Neuronal stem cell (in vitro differentiated cells): Measurements from ENCODE around the gene NINJ2. TPM values are rescaled to one million over a fixed set of nuclear protein-coding genes. Genes with fewer than 3 reads are reported as not detected.

Source experiments
- DNase-seq: peaks from one replicate; pipeline ENCODE4 v3.0.0-alpha.2; 2013; ENCODE audit warnings: low spot score
- H2AFZ ChIP-seq: one replicate; pipeline ENCODE4 v1.6.1; 2013; ENCODE audit warnings: mild to moderate bottlenecking, low read length, inconsistent platforms
- H2AK5ac ChIP-seq: 2 replicates; pipeline ENCODE4 v1.6.1; 2013; ENCODE audit warnings: low read depth, mild to moderate bottlenecking, inconsistent platforms, low read length, moderate library complexity, mixed read lengths
- H2BK120ac ChIP-seq: 2 replicates; pipeline ENCODE4 v1.6.1; 2013; ENCODE audit warnings: low read depth, mild to moderate bottlenecking, inconsistent platforms, low read length, moderate library complexity, mixed read lengths
- H2BK12ac ChIP-seq: one replicate; pipeline ENCODE4 v1.6.1; 2013; ENCODE audit warnings: low read length, inconsistent platforms
- H2BK15ac ChIP-seq: 2 replicates; pipeline ENCODE4 v1.6.1; 2013; ENCODE audit warnings: mild to moderate bottlenecking, low read length, inconsistent platforms, mixed read lengths
- H2BK5ac ChIP-seq: one replicate; pipeline ENCODE4 v1.6.1; 2013; ENCODE audit warnings: inconsistent platforms, mild to moderate bottlenecking, low read length, moderate library complexity
- H3K14ac ChIP-seq: one replicate; pipeline ENCODE4 v1.6.1; 2013; ENCODE audit warnings: low read length, inconsistent platforms
- H3K18ac ChIP-seq: 2 replicates; pipeline ENCODE4 v1.6.1; 2013; ENCODE audit warnings: low read length, inconsistent platforms
- H3K23ac ChIP-seq: 2 replicates; pipeline ENCODE4 v1.6.1; 2013; ENCODE audit warnings: low read depth, mild to moderate bottlenecking, mixed read lengths, low read length, inconsistent platforms; ENCODE audit not compliant: poor library complexity
- H3K27ac ChIP-seq: replicated peaks from 3 replicates; pipeline ENCODE4 v1.5.1; 2013; ENCODE audit warnings: low read length, inconsistent platforms
- H3K27me3 ChIP-seq, 3 experiments: 2 replicates each; pipeline ENCODE4 v1.6.1; 2013; ENCODE audit warnings: low read length in 3 of 3, mild to moderate bottlenecking in 2 of 3, inconsistent platforms in 1 of 3, low read depth in 1 of 3, mixed read lengths in 1 of 3, moderate library complexity in 1 of 3; ENCODE audit not compliant: control insufficient read depth in 3 of 3, insufficient read depth in 3 of 3
- H3K36me3 ChIP-seq, 2 donors: replicated peaks in 1 of 2; 2 replicates each; pipeline ENCODE4 v1.6.1; 2013; ENCODE audit warnings: low read length in 2 of 2; ENCODE audit not compliant: control insufficient read depth in 2 of 2, insufficient read depth in 2 of 2
- H3K4ac ChIP-seq: 2 replicates; pipeline ENCODE4 v1.6.1; 2013; ENCODE audit warnings: inconsistent platforms, mild to moderate bottlenecking, low read length, moderate library complexity
- H3K4me1 ChIP-seq, 2 donors: 1 replicate in 1 of 2; 2 replicates in 1 of 2; pipeline ENCODE4 v1.6.1; 2013; ENCODE audit warnings: low read length in 2 of 2, low read depth in 1 of 2; ENCODE audit not compliant: control insufficient read depth in 2 of 2, insufficient read depth in 1 of 2
- H3K4me2 ChIP-seq: one replicate; pipeline ENCODE4 v1.6.1; 2013; ENCODE audit warnings: mild to moderate bottlenecking, low read length, inconsistent platforms; ENCODE audit not compliant: insufficient read depth, poor library complexity, severe bottlenecking
- H3K4me3 ChIP-seq, 2 donors: 2 replicates each; pipeline ENCODE4 v1.5.1; 2013; ENCODE audit warnings: low read length in 2 of 2, mild to moderate bottlenecking in 2 of 2, inconsistent platforms in 1 of 2, moderate library complexity in 1 of 2
- H3K79me1 ChIP-seq: one replicate; pipeline ENCODE4 v1.6.1; 2013; ENCODE audit warnings: low read depth, mild to moderate bottlenecking, inconsistent platforms, low read length, moderate library complexity
- H3K9ac ChIP-seq: one replicate; pipeline ENCODE4 v1.6.1; 2013; ENCODE audit warnings: mild to moderate bottlenecking, low read depth, low read length, inconsistent platforms; ENCODE audit not compliant: poor library complexity
- H3K9me3 ChIP-seq, 2 donors: replicated peaks in 1 of 2; 2 replicates each; pipeline versions ENCODE3 to v1.6.1; 2013; ENCODE audit warnings: low read length in 2 of 2, mild to moderate bottlenecking in 2 of 2, inconsistent platforms in 1 of 2, low read depth in 1 of 2, mixed read lengths in 1 of 2, moderate library complexity in 1 of 2; ENCODE audit not compliant: control insufficient read depth in 2 of 2, insufficient read depth in 1 of 2
- H4K8ac ChIP-seq: one replicate; pipeline ENCODE4 v1.6.1; 2013; ENCODE audit warnings: low read depth, mild to moderate bottlenecking, inconsistent platforms, low read length, moderate library complexity
- H4K91ac ChIP-seq: one replicate; pipeline ENCODE4 v1.6.1; 2013; ENCODE audit warnings: low read length, low read depth, mild to moderate bottlenecking, inconsistent platforms; ENCODE audit not compliant: poor library complexity
- WGBS, 2 donors: extraction: QIAGEN DNeasy Blood & Tissue Kit; methylation state at CpG; one replicate each; pipeline ENCODE4 v1.1.7; 2013; ENCODE audit warnings: missing lambda C conversion rate in 2 of 2, mixed read lengths in 1 of 2; ENCODE audit not compliant: insufficient read length in 2 of 2, insufficient replicate concordance in 1 of 2; ENCODE audit errors: extremely low coverage in 2 of 2; 5-methylcytosine and 5-hydroxymethylcytosine counted together
- small RNA-seq: library from polyadenylated mRNA; stranded (forward); fragments of <200 nt; extraction: miRNeasy Mini kit (QIAGEN cat#:217004); gene quantifications from one replicate; pipeline ENCODE3, GENCODE V24; 2013; ENCODE audit not compliant: insufficient read depth

NINJ2 gene

DNA sequence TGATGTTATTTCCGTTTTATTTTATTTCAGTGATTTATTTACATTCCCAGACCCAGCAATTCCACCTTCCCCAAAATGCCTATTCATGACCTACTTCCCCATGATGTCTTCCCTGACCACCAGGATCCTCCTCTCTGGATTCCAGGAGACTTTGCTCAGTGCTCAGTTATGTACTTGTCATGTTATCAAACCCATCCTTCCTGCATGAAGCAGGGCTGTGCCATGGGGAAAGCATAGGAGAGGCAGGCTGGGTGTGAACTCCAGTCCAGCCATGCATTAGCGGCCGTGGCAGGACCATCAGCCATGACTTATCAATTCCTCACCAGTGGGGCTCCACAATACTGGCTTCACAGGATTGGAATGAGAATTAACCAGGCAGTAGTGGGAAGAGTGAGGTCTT is 145.7 kb downstream of the NINJ2 start:
- no peak overlapping the region for H2BK15ac ChIP-seq
- no peak for DNase-seq
- no CpG with 5 or more reads among the region's 3 CpGs for WGBS, 2 donors
- H4K91ac ChIP-seq: no peak overlapping the region
- no peak overlapping the region for H4K8ac ChIP-seq
- no peak overlapping the region for H3K4me2 ChIP-seq
- H3K23ac ChIP-seq: no peak overlapping the region
- no peak overlapping the region for H3K14ac ChIP-seq
- no peaks in the 10 kb centered on the region for H3K79me1 ChIP-seq
- H3K36me3 ChIP-seq: no peaks in the 10 kb centered on the region
- H3K27ac ChIP-seq: no peak overlapping the region
- H2AFZ ChIP-seq: no peak overlapping the region
- H2BK120ac ChIP-seq: no peak overlapping the region
- H3K4me3 ChIP-seq: no peak overlapping the region
- H3K4ac ChIP-seq: no peak overlapping the region
- H3K27me3 ChIP-seq: no peaks in the 10 kb centered on the region
- no peak overlapping the region for H2BK5ac ChIP-seq
- no peak overlapping the region for H3K9ac ChIP-seq
- no peak overlapping the region for H2BK12ac ChIP-seq
- H3K4me1 ChIP-seq: no peaks in the 10 kb centered on the region
- H3K9me3 ChIP-seq: peaks cover 2 to 4% of the 10 kb centered on the region in 2 donors
- H3K18ac ChIP-seq: no peak overlapping the region
- no peak overlapping the region for H2AK5ac ChIP-seq

Small RNA genes within 50 kb of the gene (small RNA-seq; reads per million reads assigned to genes)
- not detected for gene RNU7-103P
